ENCODE data around the gene CCDC192. TPM values are rescaled to one million over a fixed set of nuclear protein-coding genes. Genes with fewer than 3 reads are reported as not detected.

Gene CCDC192
- total RNA-seq, 1 donor from 2014 or later, result not detected

DNA sequence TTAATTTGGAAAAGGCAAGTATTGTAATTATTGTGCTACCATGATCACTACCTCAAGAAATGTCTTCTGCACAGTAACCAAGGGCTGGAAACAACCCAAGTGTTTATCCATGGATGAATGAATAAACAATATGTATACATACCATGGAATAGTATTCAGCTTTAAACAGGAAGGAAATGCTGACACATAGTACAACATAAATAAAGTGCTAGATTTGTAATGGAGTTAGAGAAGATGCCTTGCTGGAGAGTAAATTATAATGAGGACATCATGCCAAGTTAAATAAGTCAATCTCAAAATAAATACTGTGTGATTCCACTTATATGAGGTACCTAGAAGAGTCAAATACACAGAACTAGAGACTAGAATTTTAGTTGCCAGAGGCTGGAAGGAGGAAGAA lies 160.0 kb downstream of the CCDC192 start:
- H3K4me1 ChIP-seq, result no peaks in the 10 kb centered on the region
- DNase-seq (ENCODE audit: low spot score in 2 of 2), result no peak
- H3K27ac ChIP-seq, result no peak overlapping the region
- H3K9me3 ChIP-seq, result no peaks in the 10 kb centered on the region
- no peak overlapping the region for H3K4me3 ChIP-seq
- intact Hi-C loops (cut with DNase I), result no loop called here
- no peaks in the 10 kb centered on the region for H3K36me3 ChIP-seq
- H3K27me3 ChIP-seq, result no peaks in the 10 kb centered on the region
- TF ChIP-seq, protein P1, sequence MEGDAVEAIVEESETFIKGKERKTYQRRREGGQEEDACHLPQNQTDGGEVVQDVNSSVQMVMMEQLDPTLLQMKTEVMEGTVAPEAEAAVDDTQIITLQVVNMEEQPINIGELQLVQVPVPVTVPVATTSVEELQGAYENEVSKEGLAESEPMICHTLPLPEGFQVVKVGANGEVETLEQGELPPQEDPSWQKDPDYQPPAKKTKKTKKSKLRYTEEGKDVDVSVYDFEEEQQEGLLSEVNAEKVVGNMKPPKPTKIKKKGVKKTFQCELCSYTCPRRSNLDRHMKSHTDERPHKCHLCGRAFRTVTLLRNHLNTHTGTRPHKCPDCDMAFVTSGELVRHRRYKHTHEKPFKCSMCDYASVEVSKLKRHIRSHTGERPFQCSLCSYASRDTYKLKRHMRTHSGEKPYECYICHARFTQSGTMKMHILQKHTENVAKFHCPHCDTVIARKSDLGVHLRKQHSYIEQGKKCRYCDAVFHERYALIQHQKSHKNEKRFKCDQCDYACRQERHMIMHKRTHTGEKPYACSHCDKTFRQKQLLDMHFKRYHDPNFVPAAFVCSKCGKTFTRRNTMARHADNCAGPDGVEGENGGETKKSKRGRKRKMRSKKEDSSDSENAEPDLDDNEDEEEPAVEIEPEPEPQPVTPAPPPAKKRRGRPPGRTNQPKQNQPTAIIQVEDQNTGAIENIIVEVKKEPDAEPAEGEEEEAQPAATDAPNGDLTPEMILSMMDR (IDR thresholded peaks at IDR 0.05), result no peak

DNA sequence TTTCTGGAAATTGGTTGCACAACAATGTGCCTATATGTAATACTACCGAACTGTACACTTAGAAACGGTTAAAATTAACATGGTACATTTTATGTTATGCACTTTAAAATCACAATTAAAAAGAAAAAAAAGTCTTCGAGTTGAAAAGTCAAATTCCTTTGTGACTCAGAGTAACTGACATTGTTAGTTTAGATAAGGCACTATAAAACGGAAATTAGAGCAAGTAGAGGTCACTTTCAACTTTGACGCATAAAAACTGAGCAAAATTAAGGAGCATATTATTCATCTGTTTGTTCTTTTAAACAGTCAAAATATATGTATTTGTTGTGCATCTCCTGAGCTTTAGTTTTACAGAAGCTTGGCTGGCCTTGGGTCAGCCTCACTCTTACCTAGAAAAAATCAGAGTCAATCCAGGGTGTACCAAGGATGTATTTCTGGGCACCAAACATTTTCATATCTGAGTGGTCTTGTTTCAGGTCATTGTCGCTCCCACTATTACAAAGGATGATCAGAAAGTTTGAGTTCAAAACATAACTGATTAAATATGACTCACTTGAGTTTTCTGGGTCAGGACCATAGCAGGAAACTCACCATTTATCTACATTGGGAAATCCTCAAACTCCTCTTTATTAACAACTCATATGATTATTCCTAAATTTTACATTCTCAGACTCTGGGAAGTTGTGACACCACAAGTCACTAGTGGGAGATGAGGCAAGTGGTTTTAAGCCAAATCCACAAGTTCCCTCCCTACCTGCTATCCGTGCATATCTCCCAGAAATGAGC lies 160.6 kb downstream of the CCDC192 start:
- Histone ChIP-seq H3K4me1 (no peaks in the 10 kb centered on the region), H3K4me3 (no peak overlapping the region), H3K36me3 (no peaks in the 10 kb centered on the region), H3K27ac (no peak overlapping the region), H3K27me3 (no peaks in the 10 kb centered on the region), H3K9me3 (no peaks in the 10 kb centered on the region)
- intact Hi-C loops (cut with DNase I), result no loop called here
- no peak for DNase-seq (ENCODE audit: low spot score in 2 of 2)
- TF ChIP-seq, protein P1 (IDR thresholded peaks at IDR 0.05), result no peak

DNA sequence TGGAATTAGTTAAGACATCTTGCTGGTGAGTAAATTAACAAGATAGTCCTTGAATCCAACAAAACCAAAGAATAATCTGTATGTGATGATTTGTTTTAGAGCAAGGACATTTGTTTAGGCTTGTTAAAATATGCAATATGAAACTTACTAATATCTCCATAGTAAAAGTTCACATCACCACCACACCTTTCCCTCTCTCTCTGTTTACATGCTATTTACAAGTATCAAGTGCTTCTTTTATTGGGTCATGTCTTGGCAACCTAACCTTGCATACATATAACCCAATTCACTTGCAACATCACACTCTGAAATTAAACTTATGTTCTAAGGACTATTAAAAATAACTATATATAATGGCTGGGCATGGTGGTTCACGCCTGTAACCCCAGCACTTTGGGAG lies 161.3 kb downstream of the CCDC192 start:
- Histone ChIP-seq H3K9me3 (no peaks in the 10 kb centered on the region), H3K27me3 (no peaks in the 10 kb centered on the region), H3K36me3 (no peaks in the 10 kb centered on the region), H3K27ac (no peak overlapping the region), H3K4me3 (no peak overlapping the region), H3K4me1 (no peaks in the 10 kb centered on the region)
- TF ChIP-seq, protein P1 (IDR thresholded peaks at IDR 0.05), result no peak
- DNase-seq (ENCODE audit: low spot score in 2 of 2), result no peak
- intact Hi-C loops (cut with DNase I), result no loop called here

DNA sequence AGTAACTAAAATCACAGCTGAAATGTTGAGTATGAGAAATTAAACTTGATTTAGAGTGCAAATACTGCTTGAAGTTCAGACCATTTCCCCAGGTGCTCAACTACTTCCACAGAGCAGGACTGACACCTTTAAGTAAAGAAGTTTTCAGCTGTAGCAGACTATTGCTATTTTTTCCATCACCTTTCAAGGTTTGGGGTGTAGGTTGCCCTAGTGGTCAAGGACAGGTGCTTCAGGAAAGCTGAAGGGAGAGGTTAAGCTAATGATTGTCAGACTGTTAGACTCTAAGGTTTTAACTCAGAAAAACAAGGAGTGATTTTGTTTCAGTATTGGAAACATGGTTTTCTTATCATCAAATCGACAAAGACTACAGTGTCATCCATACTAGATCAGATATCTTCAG lies 162.1 kb downstream of the CCDC192 start:
- TF ChIP-seq, protein P1 (IDR thresholded peaks at IDR 0.05), result no peak
- H3K27ac ChIP-seq, result no peak overlapping the region
- intact Hi-C loops (cut with DNase I), result no loop called here

DNA sequence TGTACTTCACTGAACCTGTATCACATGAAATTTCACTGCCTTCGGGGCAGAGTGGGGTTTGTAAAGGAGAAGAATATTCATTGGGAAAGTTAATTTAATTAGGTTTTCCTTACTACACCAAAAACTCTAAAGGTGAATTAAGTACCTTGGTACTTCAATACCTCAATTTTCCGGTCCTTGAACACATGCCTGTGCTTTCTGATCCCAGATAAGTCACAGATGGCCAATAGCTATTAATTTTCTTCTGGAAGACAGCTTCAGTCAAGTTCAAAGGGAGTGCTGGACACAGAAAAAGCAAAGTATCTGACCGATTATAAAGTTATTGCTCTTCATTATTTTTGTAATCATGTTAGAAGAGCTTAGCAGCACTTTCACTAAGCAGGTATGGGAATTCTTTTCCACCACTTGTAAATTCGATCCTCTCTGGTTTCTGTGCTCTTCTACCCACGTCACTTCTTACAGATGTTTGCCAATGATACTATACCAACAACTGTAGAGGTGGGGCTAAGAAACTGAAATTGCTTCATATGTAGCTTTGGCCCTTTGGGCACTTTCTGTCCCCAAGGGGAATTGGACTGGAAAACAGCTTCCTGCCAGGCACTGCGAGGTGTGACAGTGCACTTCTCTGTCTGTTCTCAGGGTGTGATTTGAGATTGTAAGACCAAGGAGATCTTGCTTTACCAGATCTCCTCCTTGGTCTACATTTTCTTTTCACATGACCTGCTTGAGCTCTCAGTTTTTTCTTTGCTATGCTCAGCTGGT lies 164.0 kb downstream of the CCDC192 start:
- Histone ChIP-seq H3K27ac (no peak overlapping the region), H3K36me3 (no peaks in the 10 kb centered on the region), H3K4me3 (no peak overlapping the region), H3K9me3 (no peaks in the 10 kb centered on the region), H3K4me1 (peaks cover 0 to 6% of the 10 kb centered on the region in 2 donors), H3K27me3 (no peaks in the 10 kb centered on the region)
- intact Hi-C loops (cut with DNase I), result no loop called here
- DNase-seq (ENCODE audit: low spot score in 2 of 2), result no peak
- TF ChIP-seq, protein P1 (IDR thresholded peaks at IDR 0.05), result no peak

More for the DNA sequence above, 162.1 kb downstream of the CCDC192 start:
- Histone ChIP-seq H3K4me1 (no peaks in the 10 kb centered on the region), H3K4me3 (no peak overlapping the region), H3K36me3 (no peaks in the 10 kb centered on the region), H3K27me3 (no peaks in the 10 kb centered on the region), H3K9me3 (no peaks in the 10 kb centered on the region)
- no peak for DNase-seq (ENCODE audit: low spot score in 2 of 2)

All from ascending aorta (tissue), 2 donors.